Myocyte (in vitro differentiated cells): Measurements from ENCODE around the gene ZNF549. TPM values are rescaled to one million over a fixed set of nuclear protein-coding genes. Genes with fewer than 3 reads are reported as not detected.

Experiments
- DNase-seq: peaks from one replicate; pipeline ENCODE4 v3.0.0-alpha.2; 2012; ENCODE audit warnings: low read depth
- total RNA-seq: library from RNA; depleted of rRNA; stranded (reverse); fragments of >200 nt; gene quantifications from 2 replicates; pipeline ENCODE4 v1.2.3, GENCODE V29; 2014

Gene ZNF549
- total RNA-seq, 1 donor from 2014 or later, result 4.8 TPM

DNA sequence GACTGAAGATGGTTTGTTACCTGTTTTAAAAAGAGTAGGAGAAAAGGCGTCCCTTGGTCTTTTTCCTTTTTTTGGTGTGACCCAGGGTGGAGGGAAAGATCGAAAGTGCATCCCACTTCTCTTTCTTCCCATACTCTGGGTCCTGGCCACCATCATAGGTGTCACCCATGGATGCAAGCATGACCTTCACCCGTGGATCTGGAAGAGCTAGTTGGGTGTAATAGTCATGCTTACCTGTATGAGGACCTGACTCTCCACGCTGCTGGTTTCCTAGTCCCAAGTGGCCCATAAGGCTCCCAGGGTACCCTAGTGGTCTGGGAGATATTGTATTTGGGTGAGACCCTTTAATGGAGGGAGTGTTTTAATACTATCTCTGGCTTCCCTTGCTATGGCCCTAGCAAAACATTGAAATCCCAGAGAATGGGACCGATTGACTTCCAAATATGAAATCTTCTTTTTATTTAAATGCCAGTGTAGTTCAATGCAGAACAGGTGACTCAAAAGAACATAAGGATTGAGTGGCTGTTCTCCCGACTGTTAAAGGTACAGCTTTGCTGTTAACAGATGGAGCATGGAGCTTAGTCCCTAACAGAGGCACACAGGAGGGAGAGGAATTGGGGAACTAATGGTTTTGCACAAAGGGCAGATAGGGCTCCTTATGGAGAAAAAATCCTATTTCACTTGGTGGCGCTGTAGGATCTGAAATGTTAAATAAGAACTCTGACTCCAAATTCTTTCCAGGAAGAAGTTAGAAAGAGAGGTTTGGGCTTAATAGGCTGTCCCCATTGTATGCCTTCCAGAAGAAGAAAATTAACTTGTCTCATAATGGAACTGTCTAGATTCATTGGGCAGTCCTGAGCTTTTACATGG lies 39.5 kb downstream of the ZNF549 start:
- peak; percentile 57 for DNase-seq

DNA sequence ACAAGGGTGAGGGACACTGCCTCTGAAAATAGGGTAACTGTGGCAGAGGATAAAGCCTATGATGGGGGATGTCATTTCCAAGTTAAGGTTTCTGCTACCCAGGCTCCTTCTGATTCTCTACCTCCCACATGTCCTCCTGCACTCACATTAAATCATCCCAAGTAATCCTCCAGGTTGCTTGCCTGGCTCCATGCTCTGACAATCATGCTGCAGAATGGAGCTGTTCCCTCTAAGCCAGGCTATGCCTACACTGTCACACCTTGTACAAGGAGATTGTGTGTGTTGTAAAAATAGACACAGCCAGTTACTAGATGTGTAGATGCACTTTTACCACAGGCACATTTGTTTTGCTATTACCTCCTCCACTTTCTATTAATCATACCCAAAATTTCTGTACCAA lies 43.6 kb downstream of the ZNF549 start:
- DNase-seq, result no peak

DNA sequence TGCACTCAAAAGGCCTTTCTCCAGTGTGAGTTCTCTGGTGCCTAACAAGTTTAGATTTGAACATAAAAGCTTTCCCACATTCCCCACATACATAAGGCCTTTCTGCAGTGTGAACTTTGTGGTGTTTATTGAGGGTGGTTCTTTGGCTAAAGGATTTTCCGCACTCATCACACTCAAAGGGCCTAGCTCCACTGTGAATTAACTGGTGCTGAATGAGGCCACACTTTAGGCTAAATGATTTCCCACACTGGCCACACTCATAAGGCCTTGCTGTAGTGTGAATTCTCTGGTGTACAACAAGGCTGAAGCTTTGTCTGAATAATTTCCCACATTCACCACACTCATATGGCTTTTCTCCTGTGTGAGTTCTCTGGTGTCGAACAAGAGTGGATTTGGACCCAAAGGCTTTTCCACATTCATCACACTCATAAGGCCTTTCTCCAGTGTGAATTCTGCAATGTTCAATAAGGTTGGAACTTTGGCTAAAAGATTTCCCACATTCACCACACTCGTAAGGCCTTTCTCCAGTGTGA lies 45.3 kb downstream of the ZNF549 start:
- no peak for DNase-seq

DNA sequence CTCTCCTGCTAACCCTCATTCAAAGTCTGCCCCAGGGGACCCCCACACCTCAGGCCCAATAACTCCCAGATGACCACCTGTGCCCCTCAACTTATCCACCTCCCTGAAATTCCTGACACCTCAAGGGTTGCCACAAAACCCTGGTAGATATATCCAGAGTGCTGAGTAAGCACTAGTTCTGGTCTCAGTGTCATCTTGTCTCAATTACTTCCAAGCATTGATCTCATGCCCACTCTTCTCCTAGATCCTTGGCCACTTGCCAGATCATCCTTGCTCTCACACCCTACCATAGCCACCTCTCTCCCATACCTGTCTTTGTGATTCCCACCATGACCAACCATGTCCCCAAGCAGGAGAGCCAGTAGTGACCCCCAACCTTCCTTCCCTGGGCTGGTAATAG lies 49.5 kb downstream of the ZNF549 start:
- DNase-seq, result no peak

DNA sequence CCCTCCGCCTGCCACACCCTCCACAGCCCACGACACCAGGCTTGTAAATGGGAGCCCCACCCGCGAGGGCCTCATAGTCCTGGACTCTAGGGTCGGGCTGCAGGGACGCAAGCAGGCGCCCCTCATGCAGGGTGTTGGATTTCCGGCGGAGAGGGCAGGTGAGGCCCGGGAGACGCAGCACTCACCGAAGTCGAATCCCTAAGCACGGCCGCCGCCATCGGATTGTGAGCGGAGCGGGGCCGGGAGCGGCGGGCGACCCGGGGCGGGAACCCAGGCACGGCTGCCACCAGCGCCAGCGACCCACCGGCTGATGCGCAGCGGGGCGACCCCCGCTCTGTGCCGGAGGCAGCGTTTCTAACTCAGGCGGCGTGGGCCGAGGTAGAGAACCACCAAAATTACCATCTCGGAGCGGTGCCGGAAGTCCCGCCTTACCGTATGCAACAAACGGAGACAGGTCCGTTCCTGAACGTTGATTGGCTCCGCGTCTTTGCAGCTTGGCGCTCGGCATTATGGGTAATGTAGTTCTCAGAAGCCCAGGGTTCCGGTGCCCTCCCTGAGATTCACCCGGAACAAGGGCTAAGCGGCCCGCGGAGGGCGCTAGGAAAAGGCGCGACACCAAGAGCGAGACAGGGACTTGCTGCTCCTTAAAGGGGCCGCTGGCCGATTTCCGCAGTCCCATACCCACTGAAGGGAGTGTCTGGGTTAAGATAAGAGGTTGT lies 51.5 kb downstream of the ZNF549 start, which contains the start of gene ZNF416:
ZNF416 (minus strand) TSS at position 425 of the 719 bp plus-strand sequence; CDS start at position 218, 207 bp downstream.
- DNase-seq, result peak; percentile 99

DNA sequence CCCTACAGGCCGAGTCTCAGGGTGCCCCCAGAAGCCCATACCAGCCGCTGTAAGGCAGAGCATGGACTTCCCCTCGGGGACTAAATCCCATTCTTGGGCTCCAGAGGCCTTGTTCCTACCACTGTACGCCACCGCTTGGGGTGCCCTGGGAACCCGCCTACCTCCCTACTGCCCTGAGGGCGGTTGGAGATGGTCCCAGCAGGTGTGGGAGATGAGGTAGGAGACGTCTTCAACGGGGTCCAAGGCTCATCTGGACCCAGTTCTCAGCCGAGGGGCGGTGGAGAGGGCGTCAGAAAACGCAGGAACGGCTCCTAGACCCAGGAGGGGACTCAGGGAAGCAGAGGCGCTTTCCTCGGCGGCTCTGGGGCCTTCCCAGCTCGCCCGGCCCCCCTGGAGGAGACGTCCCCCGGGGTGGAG lies 56.0 kb downstream of the ZNF549 start:
- DNase-seq, result no peak

DNA sequence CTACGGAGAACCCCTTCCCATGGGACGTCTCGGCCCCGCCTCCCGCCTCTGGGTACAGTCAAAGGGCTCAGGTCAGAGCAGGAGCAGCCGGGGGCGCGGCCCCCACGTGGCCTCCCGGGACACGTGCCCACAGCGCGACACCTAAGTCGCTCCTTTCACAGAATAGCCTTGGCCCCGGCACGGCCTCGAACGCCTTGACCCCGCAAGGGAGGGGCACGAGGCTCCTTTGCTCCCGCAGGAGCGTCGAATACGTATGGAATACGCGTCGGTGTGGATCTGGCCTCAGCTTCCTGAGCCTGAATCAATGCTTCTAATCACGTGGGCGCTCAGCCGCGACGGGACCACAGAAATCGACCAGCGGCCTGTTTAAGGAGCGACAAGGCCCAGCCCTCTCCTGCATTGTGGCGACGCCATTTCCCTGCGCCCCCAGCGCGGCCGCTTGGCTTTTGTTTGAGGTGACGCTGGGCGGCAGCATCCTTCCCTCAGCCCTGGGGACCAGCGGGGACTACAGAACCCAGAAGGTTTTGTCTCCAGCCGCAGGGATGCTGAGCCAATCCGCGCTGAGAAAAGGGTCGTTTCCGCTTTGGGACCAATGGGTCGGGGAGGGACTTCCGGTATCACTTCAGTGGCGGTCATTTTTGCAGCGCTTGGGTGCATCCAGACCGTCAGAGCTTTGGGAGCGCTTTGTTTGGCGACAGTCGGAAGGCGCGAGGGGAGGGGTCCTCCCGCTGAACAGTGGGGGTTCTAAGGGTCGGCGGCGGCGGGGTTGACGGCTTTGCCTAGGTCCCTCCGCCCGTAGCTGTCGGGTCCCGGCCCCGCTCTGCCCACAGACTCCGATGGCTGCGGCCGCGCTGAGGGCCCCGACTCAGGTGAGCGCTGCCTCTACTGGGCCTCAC lies 56.6 kb downstream of the ZNF549 start, which contains the start of gene ZIK1:
ZIK1 (plus strand) TSS at position 625 of the 896 bp plus-strand sequence; CDS start at position 837, 212 bp downstream.
- peak; percentile 85 for DNase-seq

DNA sequence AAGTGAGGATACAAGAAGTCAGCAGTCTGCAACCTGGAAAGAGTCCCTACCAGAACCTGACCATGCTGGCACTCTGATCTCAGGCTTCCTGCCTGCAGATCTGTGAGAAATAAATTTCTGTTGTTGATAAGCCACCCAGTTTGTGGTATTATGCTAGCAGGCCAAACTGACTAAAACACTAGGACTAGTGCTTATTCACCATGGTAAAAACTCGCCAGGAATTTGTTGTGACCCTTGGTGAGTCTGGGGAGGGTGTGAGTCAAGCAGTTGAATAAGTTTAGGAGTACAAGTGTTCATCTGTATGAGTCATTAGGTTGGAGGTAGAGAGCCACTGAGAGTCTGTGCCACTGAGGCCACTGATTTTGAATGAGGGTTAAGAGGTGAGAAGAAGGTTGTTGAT lies 60.4 kb downstream of the ZNF549 start:
- DNase-seq, result peak; percentile 85

DNA sequence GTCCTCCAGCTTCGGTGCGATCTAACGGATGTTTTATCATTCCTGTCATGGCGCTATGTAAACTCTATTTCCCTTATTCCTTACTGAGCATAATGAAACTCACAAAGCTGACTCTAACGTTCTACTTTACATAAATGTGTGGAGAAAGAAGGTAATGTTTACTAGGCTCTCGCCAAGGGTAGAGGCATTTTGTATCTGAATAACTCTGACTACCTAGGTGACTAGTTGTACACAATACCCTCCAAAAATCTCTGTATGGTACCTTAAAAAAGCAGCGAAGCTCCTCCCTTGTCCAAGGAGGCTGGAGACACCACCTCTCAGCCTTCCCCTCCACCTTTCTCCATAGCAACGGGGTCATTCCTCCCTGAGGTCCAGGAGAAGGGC lies 72.2 kb downstream of the ZNF549 start:
- no peak for DNase-seq

DNA sequence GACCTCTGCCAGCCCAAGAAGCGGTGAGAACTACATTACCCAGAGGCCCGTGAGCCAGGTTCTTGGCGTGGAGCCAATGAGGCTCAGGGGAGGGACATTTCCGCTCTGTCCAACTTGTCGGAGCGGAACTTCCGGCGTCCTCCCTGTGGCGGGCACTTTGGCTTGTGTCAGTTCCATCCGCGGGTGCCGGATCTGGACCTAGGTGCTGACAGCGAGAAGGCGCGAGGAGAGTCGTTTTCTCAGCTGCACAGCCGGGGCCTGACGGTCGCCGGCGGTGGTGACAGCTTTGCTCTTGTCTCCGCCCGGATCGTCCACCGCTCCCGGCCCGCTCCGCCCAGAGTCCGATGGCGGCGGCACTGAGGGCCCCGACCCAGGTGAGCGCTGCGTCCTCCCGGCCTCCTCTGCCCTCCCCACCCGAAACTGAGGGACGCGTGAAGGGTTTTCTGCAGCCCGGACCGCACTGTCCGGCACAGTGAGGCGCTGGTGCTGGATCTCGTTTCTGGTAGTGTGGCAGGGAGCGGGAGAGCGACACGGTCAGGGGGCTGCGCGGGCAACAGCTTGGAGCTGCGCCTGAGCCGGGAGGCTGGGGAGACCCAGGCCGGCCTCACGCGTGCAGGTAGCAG lies 72.7 kb downstream of the ZNF549 start, which contains the start of gene ZNF530:
ZNF530 (plus strand) TSS at position 125 of the 623 bp plus-strand sequence. CDS start 4,461 bp downstream, outside the sequence.
- DNase-seq, result peak; percentile 97

DNA sequence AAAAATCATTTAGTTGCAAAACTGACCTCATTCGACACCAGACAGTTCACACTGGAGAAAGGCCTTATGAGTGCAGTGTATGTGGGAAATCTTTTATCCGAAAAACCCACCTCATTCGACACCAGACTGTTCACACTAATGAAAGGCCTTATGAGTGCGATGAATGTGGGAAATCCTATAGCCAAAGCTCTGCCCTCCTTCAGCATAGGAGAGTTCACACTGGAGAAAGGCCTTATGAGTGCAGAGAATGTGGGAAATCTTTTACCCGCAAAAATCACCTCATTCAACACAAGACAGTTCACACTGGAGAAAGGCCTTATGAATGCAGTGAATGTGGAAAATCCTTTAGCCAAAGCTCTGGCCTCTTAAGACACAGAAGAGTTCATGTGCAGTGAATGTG lies 79.8 kb downstream of the ZNF549 start:
- no peak for DNase-seq

Other genes starting within 250 kb of the ZNF549 start
- 59.7 and 69.2 TPM in 2 replicates for gene ZNF460, start 246.9 kb upstream of the ZNF549 start, total RNA-seq
- gene ZNF543, start 206.9 kb upstream of the ZNF549 start, total RNA-seq, result 8.6 and 12.5 TPM in 2 replicates
- 9.0 and 9.9 TPM in 2 replicates for gene ZNF304, start 176.1 kb upstream of the ZNF549 start, total RNA-seq
- gene TRAPPC2B, start 163.8 kb upstream of the ZNF549 start, total RNA-seq, result 20.3 and 33.2 TPM in 2 replicates
- 3.0 and 4.1 TPM in 2 replicates for gene ZNF547, start 163.8 kb upstream of the ZNF549 start, total RNA-seq
- gene ZNF548, start 137.5 kb upstream of the ZNF549 start, total RNA-seq, result 15.8 and 17.3 TPM in 2 replicates
- gene ZNF17, start 116.2 kb upstream of the ZNF549 start, total RNA-seq, result 5.2 and 9.8 TPM in 2 replicates
- gene ZNF749, start 92.0 kb upstream of the ZNF549 start, total RNA-seq, result 3.4 and 5.4 TPM in 2 replicates
- gene VN1R1, start 70.2 kb upstream of the ZNF549 start, total RNA-seq, result 0.36 and 1.0 TPM in 2 replicates
- 22.8 and 33.6 TPM in 2 replicates for gene ZNF772, start 49.8 kb upstream of the ZNF549 start, total RNA-seq
- 12.3 and 14.0 TPM in 2 replicates for gene ZNF419, start 39.6 kb upstream of the ZNF549 start, total RNA-seq
- gene ZNF773, start 27.4 kb upstream of the ZNF549 start, total RNA-seq, result 16.2 and 17.8 TPM in 2 replicates
- 9.9 and 10.7 TPM in 2 replicates for gene ZNF550, start 32.5 kb downstream of the ZNF549 start, total RNA-seq
- gene ZNF416, start 51.6 kb downstream of the ZNF549 start, total RNA-seq, result 5.0 and 7.0 TPM in 2 replicates
- 1.8 and 3.9 TPM in 2 replicates for gene ZIK1, start 56.8 kb downstream of the ZNF549 start, total RNA-seq
- gene ZNF530, start 72.5 kb downstream of the ZNF549 start, total RNA-seq, result 6.1 and 9.0 TPM in 2 replicates
- gene ZNF134, start 86.9 kb downstream of the ZNF549 start, total RNA-seq, result 27.0 and 28.0 TPM in 2 replicates
- 14.7 and 17.2 TPM in 2 replicates for gene ZNF211, start 105.8 kb downstream of the ZNF549 start, total RNA-seq
- gene ZSCAN4, start 141.6 kb downstream of the ZNF549 start, total RNA-seq, result 0.16 and 0.67 TPM in 2 replicates
- 4.4 and 5.7 TPM in 2 replicates for gene ZNF551, start 154.6 kb downstream of the ZNF549 start, total RNA-seq
- gene ZNF154, start 181.8 kb downstream of the ZNF549 start, total RNA-seq, result 1.4 and 2.0 TPM in 2 replicates
- 4.3 and 7.0 TPM in 2 replicates for gene ZNF671, start 200.3 kb downstream of the ZNF549 start, total RNA-seq
- 15.0 and 15.4 TPM in 2 replicates for gene ZNF776, start 219.5 kb downstream of the ZNF549 start, total RNA-seq
- gene ZNF586, start 242.3 kb downstream of the ZNF549 start, total RNA-seq, result 18.8 and 20.5 TPM in 2 replicates